ENCODE results near the gene ZNF667. TPM values are rescaled to one million over a fixed set of nuclear protein-coding genes. Genes with fewer than 3 reads are reported as not detected.
A peak's percentile ranks its signal among the peaks of the same experiment; 100 is the strongest.

Gene ZNF667
- total RNA-seq, 1 donor = 3.1 TPM

GRCh38 chr19:56393119-56394012, 83.8 kb downstream of the ZNF667 start, which contains the start of gene ZNF582:
ZNF582 (minus strand) TSS chr19:56393534; CDS start chr19:56391752, 1,782 bp downstream.
- H3K4me3 ChIP-seq (ENCODE audit: low read depth, low read length) = peak within 1 kb of the TSS; percentile 84
- TF ChIP-seq CTCF (IDR thresholded peaks at IDR 0.05; ENCODE audit: insufficient read depth, low read length) = peak; percentile 86
- peak; percentile 96 for DNase-seq (ENCODE audit: low read depth)

Other genes with a start within 250 kb of the ZNF667 start
- not detected in 2 replicates for gene EDDM13, start 204.6 kb downstream of the ZNF667 start, total RNA-seq (ENCODE audit: low replicate concordance)
- gene ZSCAN5A, start 162.5 kb downstream of the ZNF667 start, total RNA-seq (ENCODE audit: low replicate concordance) = 6.1 and 9.6 TPM in 2 replicates
- 1.4 and 5.4 TPM in 2 replicates for gene ZNF582, start 83.8 kb downstream of the ZNF667 start, total RNA-seq (ENCODE audit: low replicate concordance)
- gene ZNF583, start 73.0 kb downstream of the ZNF667 start, total RNA-seq (ENCODE audit: low replicate concordance) = 8.3 and 12.1 TPM in 2 replicates
- 2.5 and 11.0 TPM in 2 replicates for gene ZNF471, start 30.5 kb upstream of the ZNF667 start, total RNA-seq (ENCODE audit: low replicate concordance)
- 8.3 and 11.6 TPM in 2 replicates for gene ZFP28, start 61.6 kb upstream of the ZNF667 start, total RNA-seq (ENCODE audit: low replicate concordance)
- 6.4 and 8.7 TPM in 2 replicates for gene ZNF470, start 90.1 kb upstream of the ZNF667 start, total RNA-seq (ENCODE audit: low replicate concordance)
- 2.4 and 6.3 TPM in 2 replicates for gene ZNF71, start 118.0 kb upstream of the ZNF667 start, total RNA-seq (ENCODE audit: low replicate concordance)
- 0.65 TPM in 1 of 2 replicates, not detected in the other for gene SMIM17, start 165.8 kb upstream of the ZNF667 start, total RNA-seq (ENCODE audit: low replicate concordance)
- gene ZNF835, start 194.4 kb upstream of the ZNF667 start, total RNA-seq (ENCODE audit: low replicate concordance) = not detected in 2 replicates

Measured in fibroblast of the aortic adventitia (primary cell).